AG08395 (cell line): ENCODE results near the gene CGB5.
"Not testable (repeated sequence)": the region's sequence is repeated elsewhere in the genome, so short reads cannot be mapped to it uniquely, and the experiment has no call there.

ENCODE experiments used
- DNase-seq: peaks from one replicate; pipeline ENCODE4 v3.0.0; 2012; ENCODE audit warnings: mixed read lengths, low spot score

CGB5 gene

DNA sequence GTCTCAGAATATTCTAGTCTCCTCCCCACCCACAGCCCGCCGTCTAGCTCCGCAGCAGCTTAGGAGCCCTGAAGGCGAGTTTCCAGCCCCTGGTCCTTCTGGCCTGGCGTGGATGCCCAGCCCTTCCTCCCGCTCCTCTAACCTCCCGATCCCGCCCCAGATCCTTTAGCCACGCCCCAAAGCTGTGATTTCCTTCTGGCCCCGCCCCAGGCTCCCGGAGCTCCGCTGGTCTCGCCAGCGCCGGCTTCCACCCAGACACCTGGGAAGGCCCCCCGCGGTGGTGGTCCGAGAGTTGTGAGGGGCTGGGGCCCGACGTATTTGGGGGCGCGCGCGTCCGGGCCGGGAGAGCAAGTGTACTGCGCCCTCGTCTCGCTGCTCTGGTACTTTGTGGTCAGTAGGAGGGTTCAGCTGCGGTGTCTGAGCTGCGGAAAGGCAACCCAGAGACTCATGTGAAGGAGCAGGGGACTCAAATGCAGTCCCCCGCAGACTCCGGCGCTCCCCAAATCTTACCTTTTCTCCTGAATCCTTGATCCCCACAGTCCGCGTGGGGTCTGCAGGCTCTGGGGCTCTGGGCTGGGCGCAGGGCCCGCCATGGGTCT lies 14.1 kb downstream of the CGB5 start, which contains the start of gene CGB7:
TSS of gene CGB7 (minus strand) at position 114 of the 599 bp plus-strand sequence. CDS start 2,374 bp downstream, outside the sequence.
- DNase-seq = peak; percentile 88

DNA sequence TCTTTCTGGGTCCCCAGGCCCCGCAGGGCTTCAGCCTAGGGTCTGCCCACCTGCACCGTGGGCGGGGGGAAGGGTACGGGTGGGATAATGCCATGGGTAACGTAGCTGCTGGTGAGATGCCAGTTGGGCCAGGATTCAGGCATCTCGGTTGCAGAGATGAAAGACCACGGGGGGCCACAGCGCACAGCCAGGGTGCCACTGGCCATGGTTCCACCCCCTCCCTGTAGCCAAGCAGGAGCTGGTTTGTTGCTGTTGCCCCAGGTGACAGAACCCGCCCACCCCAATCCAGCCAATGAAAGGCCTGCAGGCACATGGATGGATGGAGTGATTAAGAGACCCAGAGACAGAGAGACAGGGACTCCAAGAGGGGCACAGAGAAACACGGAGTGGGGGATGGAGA lies 14.9 kb downstream of the CGB5 start:
- peak; percentile 65 for DNase-seq

DNA sequence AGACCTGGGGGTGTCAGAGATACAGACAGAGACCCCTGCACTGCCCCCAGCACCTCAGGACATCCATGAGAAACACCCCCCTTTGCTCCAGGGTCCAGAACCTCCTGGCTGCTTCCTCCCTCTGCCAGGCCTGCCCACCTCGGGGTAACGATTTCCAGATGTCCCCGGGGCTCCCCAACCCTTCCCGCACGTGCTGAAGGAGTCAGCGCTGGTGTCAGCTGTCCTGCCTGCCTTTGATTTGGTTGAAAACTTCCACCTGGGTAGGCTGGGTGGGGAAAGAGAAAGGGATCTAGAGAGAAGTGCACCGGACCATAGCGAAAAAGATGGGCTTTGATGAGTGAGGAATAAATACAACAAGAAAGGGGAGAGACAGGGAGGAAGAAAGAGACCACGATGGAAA lies 15.4 kb downstream of the CGB5 start:
- no peak for DNase-seq

DNA sequence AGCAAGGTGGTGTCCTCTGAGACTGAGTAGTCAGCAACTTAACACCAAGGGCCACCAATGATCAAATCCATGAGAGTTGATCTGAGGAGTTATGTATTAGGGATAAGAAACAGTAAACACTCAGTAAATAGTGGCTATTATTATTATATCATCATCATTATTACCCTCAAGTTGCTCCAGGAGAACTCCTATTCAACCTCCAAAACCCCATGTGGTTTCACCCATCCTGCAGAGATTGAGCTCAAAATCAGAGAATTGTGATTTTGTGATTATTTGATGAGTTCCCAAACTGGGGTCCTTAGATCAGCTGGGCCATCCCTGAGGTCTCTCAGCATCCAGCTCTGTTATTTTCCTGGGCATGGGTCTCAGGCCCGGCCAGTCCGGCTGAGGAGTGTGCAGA lies 17.4 kb downstream of the CGB5 start:
- no peak for DNase-seq

DNA sequence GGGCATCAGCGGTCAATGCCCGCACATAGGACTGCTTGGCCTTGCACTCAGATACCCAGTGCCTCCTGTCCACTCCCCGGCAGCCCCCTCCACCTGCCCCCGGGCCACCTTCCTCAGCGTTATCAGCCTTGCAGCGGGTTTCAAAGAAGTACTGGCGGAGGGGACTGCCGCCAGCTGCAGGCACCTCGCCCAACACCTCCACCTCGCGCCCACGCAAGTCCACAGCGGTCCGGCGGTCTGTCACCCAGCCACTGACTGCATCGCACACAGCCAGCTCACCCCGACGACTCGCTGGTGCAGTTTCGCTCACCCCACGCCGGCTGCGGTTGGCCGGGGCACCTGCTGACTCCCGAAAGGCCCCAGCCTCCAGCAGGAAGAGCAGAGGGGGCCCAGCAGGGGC lies 17.8 kb downstream of the CGB5 start:
- no peak for DNase-seq

DNA sequence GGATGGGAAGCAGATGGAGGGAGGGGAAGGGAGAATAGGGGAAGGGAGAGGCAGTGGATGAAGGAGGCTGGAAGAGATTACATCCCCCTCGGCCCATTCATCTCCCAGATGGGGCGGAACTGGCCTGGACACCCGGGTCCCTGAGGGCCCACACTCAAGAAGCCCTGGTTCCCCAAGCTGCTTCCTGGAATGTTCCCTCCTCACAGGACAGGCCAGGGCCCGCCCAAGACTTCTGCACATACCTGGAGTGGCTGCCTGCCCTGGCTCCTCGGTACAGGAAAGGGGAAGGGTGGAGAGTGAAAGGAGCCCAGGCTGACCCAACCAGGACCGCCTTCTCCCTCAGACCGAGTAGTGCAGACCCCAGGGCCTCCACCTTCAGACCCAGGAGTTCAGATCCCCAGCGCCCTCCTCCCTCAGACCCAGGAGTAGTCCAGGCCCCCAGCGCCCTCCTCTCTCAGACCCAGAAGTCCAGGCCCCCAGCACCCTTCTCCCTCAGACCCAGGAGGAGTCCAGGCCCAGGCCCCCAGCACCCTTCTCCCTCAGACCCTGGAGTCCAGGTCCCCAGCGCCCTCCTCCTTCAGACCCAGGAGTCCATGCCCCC lies 20.5 kb downstream of the CGB5 start:
- DNase-seq = no peak

DNA sequence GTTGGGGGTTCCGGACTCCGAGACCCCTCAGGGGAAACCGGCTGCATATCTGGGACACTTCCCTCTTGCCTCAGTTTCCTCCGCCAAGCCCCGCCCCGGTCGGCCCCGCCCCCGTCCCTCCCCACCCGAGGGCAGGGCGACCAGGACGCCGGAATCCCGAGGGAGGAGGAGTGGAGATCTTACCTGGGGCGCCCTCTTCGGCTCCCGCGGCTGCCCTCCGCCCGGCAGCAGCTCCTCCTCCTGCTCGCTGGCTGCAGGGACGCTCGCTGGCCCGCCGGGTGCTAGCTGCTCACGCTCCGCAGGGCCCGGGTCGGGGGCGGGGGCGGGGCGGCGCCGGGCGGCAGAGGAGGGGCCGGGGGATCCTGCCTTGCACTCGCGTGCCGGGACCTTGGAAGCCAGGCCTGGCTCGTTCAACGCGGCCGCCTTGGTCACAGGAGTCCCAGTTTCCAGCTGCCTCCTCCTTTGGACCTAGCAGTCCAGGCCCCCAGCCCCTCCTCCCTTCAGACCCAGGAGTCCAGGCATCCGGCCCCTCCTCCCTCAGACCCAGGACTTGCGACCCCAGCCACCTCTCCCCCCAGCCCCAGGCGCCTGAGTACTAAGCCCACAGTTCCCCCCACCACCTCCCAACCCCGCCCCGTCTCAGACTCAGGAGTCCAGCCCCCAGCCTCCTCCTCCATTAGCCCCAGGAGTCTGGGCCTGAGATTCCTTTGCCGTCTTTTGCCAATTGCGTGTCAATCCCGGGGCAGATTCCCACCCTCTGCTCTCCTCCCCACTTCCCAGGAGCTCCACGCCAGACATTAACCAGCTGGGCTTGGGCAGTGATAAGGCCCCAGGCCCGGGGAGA lies 21.3 kb downstream of the CGB5 start, which contains the start of gene NTF4:
TSS of gene NTF4 (minus strand) at position 51 of the 844 bp plus-strand sequence. CDS start 2,821 bp downstream, outside the sequence.
- DNase-seq = peak; percentile 31

DNA sequence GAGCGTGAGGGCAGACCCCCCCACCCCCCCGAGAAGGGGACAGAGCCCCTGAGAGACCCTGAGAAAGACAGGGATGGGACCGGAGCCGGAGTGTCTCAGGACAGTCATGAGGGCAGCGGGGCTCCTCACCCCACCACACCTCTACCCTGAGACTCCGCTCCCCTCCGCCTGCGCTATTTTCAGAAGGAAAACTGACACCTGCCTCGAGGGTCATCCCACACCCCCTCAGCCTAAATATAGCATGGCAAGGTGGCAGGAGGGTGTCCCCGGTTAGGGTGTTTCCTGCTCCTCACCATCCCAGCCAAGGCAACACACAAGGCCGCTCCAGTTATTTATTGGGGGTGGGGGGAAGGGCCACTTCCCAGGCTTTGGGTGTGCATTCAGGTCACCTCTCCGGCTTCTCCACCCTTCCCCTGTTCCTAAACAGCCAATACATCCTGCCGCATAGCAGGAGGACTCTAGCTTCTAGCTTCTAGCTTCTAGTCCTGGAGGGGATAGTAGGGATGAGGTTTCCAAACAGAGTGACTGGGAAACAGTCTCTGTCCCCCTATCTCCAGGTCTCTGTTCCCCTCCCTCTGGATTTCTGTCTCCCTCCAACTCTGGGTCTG lies 22.4 kb downstream of the CGB5 start:
- no peak for DNase-seq

DNA sequence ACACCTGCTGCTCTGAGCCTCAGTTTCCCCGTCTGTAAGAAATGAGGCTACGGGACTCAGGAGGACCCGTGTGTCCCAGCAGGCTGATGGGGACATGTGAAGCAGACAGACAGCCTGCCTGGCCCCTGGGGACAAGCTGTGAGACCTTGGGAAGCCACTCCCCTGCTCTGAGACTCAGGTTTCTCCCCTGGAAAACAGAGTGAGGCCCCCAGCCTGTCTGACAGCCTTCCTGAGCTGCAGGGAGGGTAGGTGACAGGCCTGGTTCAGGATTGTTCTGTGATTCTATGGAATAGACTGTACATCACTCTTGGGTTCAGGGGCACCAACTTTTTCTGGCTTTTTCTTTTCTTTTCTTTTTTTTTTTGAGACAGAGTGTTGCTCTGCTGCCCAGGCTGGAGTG lies 23.9 kb downstream of the CGB5 start:
- no peak for DNase-seq

DNA sequence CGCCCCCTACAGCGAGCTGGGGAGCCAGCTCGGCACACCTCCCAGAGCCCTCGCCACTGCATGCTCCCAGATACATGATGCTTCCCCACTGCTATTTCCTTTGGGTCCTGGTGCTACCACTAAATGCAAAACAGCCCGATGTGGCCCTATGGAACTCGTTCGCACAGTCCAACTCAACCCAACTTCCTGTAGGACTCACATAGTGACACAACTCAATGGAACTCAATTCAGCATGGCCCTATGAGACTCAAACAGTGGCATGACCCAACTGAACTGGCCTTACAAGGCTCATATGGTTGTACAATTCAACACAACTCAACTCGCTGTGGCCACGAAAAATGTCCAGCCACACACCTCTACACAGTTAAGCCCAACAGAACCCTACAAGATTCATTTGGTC lies 25.4 kb downstream of the CGB5 start:
- peak; percentile 24 for DNase-seq

DNA sequence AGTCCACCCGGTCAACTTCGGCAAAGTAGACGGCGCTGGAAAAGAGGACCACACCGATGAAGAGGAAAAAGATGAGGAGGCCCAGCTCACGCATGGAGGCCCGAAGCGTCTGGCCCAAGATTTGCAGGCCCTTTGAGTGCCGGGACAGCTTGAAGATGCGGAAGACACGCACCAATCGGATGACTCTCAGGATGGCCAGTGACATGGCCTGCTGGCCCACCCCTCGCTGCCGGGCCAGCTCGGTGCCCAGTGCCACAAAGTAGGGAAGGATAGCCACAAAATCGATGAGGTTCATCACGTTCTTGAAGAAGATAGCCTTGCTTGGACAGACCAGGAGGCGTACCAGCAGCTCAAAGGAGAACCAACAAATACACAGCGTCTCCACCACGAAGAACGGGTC lies 26.8 kb downstream of the CGB5 start:
- no peak for DNase-seq

DNA sequence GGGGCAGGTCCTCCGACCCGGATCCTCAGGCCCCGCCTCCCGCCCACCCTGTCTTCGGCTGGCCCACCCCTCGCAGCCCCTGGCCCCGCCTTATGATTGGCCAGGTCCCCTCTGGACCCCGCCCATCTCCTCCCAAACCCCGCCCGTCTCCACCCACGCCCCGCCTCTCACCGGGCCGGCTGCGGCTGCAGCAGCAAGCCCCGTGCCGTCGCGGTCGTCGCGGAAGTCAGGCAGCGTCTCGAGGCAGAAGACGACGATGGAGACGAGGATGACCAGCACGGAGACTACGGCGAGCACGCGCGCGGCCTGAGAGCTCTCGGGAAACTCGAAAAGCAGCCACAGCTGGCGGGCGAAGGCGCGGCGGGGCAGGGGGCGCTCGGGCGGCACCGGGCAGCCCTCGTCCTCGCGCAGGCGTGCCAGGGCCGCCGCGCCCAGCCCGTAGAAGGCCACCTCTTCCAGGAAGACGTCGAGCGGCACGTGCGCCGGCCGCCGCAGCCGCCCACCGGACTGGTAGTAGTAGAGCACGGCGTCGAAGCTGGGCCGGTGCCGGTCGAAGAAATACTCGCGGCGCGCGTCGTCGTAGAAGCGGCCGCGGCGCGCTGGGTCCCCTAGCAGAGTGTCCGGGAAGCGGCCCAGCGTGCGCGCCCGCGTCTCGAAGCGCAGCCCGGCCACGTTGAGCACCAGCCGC lies 28.4 kb downstream of the CGB5 start:
- no peak for DNase-seq

DNA sequence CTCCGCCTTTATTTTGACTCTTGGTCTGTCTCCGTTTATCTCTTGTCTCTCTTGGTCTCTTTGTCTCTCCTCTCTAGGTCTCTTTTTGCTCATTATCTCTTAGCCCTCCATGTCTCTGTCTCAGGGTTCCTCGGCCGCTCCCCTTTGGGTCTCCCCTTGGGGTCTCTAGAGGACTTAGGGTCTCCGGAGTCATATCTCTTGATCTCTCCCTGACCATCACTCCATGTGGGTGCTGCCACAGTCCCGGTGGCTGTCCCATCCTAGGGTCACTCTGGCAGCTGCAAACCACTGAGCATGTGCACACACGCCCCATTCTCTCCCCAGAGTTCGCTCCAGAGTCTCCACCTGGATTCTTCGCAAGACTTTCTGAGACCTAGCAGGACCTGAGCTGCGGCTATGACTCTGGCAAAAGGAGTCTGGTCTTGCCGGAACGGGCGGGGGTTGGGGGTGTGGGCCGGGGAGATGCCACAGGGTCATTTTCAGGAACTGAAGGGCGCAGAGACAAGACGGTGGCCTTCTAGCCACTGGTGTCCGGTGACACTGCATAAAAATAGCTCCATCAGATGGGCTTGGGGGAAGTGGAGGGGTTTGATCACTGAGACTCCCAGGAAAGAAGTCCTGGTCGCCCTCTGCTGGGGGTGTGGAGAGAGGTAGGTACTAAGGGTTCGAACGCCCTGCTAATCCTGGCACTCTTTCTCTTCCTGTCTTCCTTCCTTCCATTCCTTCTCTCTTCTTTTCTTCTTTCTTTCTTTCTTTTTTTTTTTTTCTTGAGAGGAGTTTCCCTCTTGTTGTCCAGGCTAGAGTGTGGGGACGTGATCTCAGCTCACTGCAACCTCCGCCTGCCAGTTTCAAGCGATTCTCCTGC lies 30.1 kb downstream of the CGB5 start:
- no peak for DNase-seq

DNA sequence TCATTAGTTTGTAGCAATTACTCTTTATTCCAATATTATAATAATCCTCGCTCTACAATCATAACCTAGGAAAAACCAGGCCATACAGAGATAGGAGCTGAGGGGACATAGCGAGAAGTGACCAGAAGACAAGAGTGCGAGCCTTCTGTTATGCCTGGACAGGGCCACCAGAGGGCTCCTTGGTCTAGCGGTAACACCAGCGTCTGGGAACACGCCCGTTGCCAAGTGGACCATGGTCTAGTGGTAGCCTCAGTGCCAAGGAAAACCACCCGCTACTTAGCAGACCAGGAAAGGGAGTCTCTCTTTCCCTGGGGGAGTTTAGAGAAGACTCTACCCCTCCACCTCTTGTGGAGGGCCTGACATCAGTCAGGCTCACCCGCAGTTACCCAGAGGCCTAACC lies 31.2 kb downstream of the CGB5 start:
- not testable (repeated sequence) for DNase-seq

DNA sequence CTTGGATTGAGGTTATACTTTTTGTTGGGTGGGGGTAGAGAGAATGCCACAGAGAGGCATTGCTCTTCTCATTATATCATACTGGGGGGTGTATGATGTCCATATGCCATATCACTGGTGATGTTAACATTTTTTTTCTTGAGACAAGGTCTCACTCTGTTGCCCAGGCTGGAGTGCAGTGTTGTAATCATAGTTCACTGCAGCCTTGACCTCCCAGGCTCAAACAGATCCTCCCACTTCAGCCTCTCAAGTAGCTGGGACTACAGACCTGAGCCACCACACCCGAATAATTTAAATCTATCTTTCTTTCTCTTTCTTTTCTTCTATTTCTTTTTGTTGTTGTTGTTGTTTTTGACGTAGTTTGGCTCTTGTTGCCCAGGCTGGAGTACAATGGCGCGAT lies 36.7 kb downstream of the CGB5 start:
- DNase-seq = no peak

DNA sequence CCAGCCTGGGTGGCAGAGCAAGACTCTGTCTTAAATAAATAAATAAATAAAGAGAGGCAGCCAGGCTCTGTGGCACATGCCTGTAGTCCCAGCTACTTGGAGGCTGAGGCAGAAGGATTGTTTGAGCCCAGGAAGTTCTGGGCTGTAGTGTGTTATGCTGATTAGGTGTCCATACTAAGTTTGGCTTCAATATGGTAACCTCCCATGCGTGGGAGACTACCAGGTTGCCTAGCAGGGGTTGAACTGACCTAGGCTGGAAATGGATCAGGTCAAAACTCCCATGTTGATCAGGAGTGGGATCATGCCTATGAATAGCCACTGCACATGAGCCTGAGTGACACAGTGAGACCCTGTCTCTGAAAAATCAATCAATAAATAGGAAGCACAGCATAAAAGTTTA lies 37.6 kb downstream of the CGB5 start:
- no peak for DNase-seq

DNA sequence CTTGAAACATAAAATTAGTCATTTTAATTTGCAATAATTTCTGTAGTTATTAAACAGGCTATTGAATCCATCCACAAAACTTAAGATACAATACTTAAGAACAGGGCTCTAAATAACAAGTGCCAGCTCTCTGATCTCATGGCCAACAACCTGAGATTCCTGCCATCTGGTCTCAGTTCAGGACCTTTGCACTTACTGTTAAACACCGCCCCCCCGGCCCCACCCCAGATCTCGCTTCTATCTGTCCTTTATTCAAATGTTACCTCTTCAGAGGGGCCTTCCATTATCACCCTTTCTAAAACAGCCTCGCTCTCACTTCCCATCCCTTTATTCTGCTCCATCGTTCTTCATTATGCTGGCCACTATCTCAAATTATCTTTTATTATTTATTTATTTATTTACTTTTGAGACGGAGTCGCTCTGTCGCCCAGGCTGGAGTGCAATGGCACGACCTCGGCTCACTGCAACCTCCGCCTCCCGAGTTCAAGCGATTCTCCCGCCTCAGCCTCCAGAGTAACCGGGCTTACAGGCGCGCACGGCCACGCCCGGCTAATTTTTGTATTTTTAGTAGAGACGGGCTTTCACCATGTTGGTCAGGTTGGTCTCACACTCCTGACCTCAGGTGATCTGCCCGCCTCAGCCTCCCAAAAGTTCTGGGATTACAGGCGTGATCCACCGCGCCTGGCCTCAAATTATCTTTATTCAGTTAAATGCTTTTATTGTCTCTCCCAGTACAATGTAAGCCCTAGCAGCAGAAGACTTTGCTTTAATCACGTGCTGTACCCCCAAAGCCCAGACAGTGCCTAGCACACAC lies 40.8 kb downstream of the CGB5 start:
- DNase-seq = no peak

DNA sequence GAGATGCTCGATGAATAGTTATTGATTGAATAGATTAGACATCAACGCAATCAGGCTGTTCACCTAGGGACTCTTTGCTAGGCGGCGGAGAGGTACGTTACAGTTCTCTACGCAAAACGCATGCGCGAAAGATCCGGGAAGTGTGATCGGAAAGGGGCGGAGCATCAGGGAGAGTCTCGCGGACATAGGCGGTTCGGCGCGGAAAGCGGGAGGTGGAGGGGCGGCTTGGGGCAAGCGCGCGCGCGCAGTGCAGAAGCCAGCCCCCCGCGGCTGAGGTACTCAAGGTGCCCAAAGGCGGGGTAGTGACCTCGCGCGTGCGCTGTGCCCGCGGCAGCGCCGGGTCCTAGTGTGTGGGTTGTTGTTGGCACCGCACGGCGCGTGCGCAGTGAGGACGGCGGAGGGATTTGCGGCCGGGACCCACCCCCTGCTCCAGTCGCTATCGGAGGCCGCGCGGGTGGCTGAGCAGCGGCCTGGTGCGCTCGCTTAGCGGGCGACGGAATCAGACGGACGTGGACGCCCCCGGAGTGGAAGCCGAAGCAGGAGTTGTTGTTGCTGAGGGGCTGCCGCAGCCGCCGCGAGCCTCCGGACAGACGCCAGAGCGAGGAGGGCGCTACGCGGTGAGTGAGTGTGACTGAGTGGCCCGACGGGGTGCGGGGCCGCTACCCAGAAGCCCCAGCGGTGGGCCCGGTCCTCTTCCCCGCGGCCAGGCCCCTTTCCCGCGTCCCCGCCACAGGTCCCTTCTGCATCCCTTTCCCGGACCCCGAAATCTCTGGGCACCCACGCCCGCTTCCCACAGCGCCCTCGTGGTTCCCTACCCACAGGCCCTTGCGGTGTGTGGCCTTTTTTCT lies 41.6 kb downstream of the CGB5 start, which contains the start of gene SNRNP70:
TSS of gene SNRNP70 (plus strand) at position 432 of the 848 bp plus-strand sequence. CDS start 964 bp downstream, outside the sequence.
- DNase-seq = peak; percentile 100

DNA sequence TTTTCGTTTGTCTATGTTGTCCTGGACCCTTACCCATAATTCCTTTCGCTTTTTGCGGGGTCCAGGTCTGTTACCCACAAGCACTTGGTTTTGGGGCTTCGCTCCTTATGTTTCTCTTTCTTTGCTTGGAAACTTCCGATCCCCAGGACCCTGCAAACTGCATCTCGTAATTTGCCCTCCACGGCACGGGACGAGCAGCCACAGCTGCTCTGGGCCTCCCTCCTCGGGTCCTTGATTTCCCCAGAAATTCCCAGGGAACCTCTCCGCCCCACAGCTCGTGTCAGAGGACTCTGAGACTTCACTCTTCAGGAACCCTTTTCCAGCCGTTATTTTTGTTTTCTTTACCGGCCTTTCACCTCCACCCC lies 42.2 kb downstream of the CGB5 start:
- DNase-seq = no peak
